Endodermal cell (in vitro differentiated cells): ENCODE data around the gene MMP21. TPM values are rescaled to one million over a fixed set of nuclear protein-coding genes. Genes with fewer than 3 reads are reported as not detected.
A peak's percentile ranks its signal among the peaks of the same experiment; 100 is the strongest.

Source experiments
- DNase-seq: peaks from one replicate; pipeline ENCODE4 v3.0.0-alpha.2; 2017
- H3K27ac ChIP-seq: 2 replicates; pipeline ENCODE4 v1.5.1; 2013; ENCODE audit warnings: mild to moderate bottlenecking, low read depth, low read length, moderate library complexity
- H3K27me3 ChIP-seq: 2 replicates; pipeline ENCODE4 v1.6.1; 2013; ENCODE audit warnings: mild to moderate bottlenecking, low read length, moderate library complexity; ENCODE audit not compliant: insufficient read depth, control insufficient read depth, poor library complexity, severe bottlenecking
- H3K36me3 ChIP-seq: 2 replicates; pipeline ENCODE4 v1.7.0; 2013; ENCODE audit warnings: mild to moderate bottlenecking, low read length, moderate library complexity; ENCODE audit not compliant: control insufficient read depth, insufficient read depth
- H3K4me1 ChIP-seq: one replicate; pipeline ENCODE4 v1.7.0; 2013; ENCODE audit warnings: low read length; ENCODE audit not compliant: control insufficient read depth, insufficient read depth
- H3K4me3 ChIP-seq: 2 replicates; pipeline ENCODE4 v1.5.1; 2013; ENCODE audit warnings: mild to moderate bottlenecking, low read length, moderate library complexity
- H3K9ac ChIP-seq: 2 replicates; pipeline ENCODE4 v1.6.1; 2013; ENCODE audit warnings: mild to moderate bottlenecking, low read length, moderate library complexity; ENCODE audit not compliant: poor library complexity, severe bottlenecking; ENCODE audit errors: extremely low read depth
- H3K9me3 ChIP-seq: 2 replicates; pipeline ENCODE4 v1.6.1; 2013; ENCODE audit warnings: mild to moderate bottlenecking, low read length, moderate library complexity; ENCODE audit not compliant: control insufficient read depth
- H3K27ac Mint-ChIP-seq: 2 replicates; pipeline ENCODE4 v1.8.0; 2020; ENCODE audit warnings: mixed read lengths
- H3K27me3 Mint-ChIP-seq: 2 replicates; pipeline ENCODE4 v1.8.0; 2021; ENCODE audit warnings: mild to moderate bottlenecking, mixed read lengths; ENCODE audit not compliant: insufficient read depth
- H3K36me3 Mint-ChIP-seq: 2 replicates; pipeline ENCODE4 v1.8.0; 2020; ENCODE audit warnings: low read depth, mixed read lengths
- H3K4me1 Mint-ChIP-seq: 2 replicates; pipeline ENCODE4 v1.8.0; 2020; ENCODE audit warnings: mixed read lengths
- H3K4me3 Mint-ChIP-seq: 2 replicates; pipeline ENCODE4 v1.8.0; 2020; ENCODE audit warnings: mild to moderate bottlenecking, moderate library complexity, mixed read lengths
- H3K9me3 Mint-ChIP-seq: 2 replicates; pipeline ENCODE4 v1.8.0; 2020; ENCODE audit warnings: mild to moderate bottlenecking, mixed read lengths
- WGBS, 2 experiments: methylation state at CpG; one replicate each; pipeline versions ENCODE4 v1.1.5 to v1.1.7; 2013; ENCODE audit warnings: missing lambda C conversion rate in 2 of 2, mixed read lengths in 1 of 2; ENCODE audit not compliant: insufficient coverage in 1 of 2, insufficient read length in 1 of 2; 5-methylcytosine and 5-hydroxymethylcytosine counted together
- long read RNA-seq, 4 experiments: library from polyadenylated mRNA in 2 of 4; library from RNA in 1 of 4; library from capped mRNA in 1 of 4; stranded (forward) in 3 of 4; unstranded in 1 of 4; transcript quantifications; one replicate each; pipeline ENCODE4 v2.0.0, GENCODE V29; 2020 to 2021; ENCODE audit warnings: inconsistent platforms in 1 of 4
- polyA plus RNA-seq, 2 experiments: library from polyadenylated mRNA; stranded (reverse); fragments of 50-300 nt; gene quantifications; one replicate each; pipeline ENCODE4 v1.2.3, GENCODE V29; 2013
- total RNA-seq, 2 donors: library from RNA; stranded (reverse); fragmentation: NEBNext Ultra II Directional in 1 of 2; extraction: Animal tissue kit (Norgen Biotek cat#: 25700) in 1 of 2; gene quantifications; 2 replicates in 1 of 2; 3 replicates in 1 of 2; pipeline ENCODE4 v1.2.1, GENCODE V29; 2021
- TF ChIP-seq, protein P1 (sequence below): fragments of 200-600 bp; sonication (generic); conservative IDR thresholded peaks from 2 replicates; pipeline ENCODE4 v1.5.0; 2021; ENCODE audit warnings: antibody characterized with exemption, mild to moderate bottlenecking

The MMP21 gene, protein sequence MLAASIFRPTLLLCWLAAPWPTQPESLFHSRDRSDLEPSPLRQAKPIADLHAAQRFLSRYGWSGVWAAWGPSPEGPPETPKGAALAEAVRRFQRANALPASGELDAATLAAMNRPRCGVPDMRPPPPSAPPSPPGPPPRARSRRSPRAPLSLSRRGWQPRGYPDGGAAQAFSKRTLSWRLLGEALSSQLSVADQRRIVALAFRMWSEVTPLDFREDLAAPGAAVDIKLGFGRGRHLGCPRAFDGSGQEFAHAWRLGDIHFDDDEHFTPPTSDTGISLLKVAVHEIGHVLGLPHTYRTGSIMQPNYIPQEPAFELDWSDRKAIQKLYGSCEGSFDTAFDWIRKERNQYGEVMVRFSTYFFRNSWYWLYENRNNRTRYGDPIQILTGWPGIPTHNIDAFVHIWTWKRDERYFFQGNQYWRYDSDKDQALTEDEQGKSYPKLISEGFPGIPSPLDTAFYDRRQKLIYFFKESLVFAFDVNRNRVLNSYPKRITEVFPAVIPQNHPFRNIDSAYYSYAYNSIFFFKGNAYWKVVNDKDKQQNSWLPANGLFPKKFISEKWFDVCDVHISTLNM
- not detected for total RNA-seq
- not detected for polyA plus RNA-seq (2013, experiment 1 of 2)
- not detected for polyA plus RNA-seq (2013, experiment 2 of 2)
- long read RNA-seq, experiment 1 = 0 reads
- long read RNA-seq, experiment 2 = 0 reads
- long read RNA-seq, experiment 3 = 0 reads
- long read RNA-seq, experiment 4 = 0 reads

DNA sequence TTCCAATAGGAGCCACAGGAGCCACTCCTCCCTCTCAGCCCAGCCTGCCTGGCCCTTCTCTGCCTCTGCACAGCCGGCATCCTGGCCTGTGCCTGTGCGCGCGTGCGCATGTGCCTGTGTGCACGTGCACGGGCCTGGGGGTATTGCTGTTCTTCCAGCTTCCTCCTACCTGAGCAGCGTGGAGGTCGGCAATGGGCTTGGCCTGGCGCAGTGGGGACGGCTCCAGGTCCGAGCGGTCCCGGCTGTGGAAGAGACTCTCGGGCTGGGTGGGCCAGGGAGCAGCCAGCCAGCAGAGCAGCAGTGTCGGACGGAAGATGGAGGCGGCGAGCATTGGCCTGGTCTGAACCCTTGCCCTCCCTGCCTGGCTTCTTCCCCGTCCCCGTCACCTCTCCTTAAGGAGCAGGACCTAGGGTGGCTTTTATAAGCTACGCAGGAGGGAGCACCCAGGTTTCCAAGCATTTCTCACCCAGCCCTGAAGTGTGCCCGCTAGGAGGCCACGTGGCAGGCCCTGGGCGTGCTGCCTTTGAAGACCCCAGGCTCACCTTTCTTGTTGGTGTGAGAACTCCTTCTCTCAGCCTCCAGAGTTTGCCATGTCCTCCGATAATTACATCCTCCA, at the start of gene MMP21:
MMP21 (minus strand) TSS at position 331 of the 616 bp plus-strand sequence; CDS start at position 331, 0 bp downstream.
- no peaks in the 10 kb centered on the region for H3K4me1 ChIP-seq
- H3K27ac ChIP-seq = no peak within 1 kb of the TSS
- H3K36me3 ChIP-seq = no peaks in the 10 kb centered on the region
- H3K9ac ChIP-seq = no peak within 1 kb of the TSS
- H3K9me3 ChIP-seq = peaks cover 8% of the 10 kb centered on the region
- H3K27me3 ChIP-seq = no peaks in the 10 kb centered on the region
- TF ChIP-seq, protein P1, sequence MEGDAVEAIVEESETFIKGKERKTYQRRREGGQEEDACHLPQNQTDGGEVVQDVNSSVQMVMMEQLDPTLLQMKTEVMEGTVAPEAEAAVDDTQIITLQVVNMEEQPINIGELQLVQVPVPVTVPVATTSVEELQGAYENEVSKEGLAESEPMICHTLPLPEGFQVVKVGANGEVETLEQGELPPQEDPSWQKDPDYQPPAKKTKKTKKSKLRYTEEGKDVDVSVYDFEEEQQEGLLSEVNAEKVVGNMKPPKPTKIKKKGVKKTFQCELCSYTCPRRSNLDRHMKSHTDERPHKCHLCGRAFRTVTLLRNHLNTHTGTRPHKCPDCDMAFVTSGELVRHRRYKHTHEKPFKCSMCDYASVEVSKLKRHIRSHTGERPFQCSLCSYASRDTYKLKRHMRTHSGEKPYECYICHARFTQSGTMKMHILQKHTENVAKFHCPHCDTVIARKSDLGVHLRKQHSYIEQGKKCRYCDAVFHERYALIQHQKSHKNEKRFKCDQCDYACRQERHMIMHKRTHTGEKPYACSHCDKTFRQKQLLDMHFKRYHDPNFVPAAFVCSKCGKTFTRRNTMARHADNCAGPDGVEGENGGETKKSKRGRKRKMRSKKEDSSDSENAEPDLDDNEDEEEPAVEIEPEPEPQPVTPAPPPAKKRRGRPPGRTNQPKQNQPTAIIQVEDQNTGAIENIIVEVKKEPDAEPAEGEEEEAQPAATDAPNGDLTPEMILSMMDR = no peak
- Mint-ChIP-seq H3K36me3 (no peaks in the 10 kb centered on the region), H3K9me3 (peaks cover 8% of the 10 kb centered on the region), H3K4me1 (no peaks in the 10 kb centered on the region), H3K4me3 (no peak within 1 kb of the TSS), H3K27me3 (peaks cover 3% of the 10 kb centered on the region), H3K27ac (no peak within 1 kb of the TSS)
- DNase-seq = peak; percentile 45
- no peak within 1 kb of the TSS for H3K4me3 ChIP-seq
- WGBS, 2 experiments = 95 to 100% methylated on average over 5 to 26 of the region's 26 CpGs

DNA sequence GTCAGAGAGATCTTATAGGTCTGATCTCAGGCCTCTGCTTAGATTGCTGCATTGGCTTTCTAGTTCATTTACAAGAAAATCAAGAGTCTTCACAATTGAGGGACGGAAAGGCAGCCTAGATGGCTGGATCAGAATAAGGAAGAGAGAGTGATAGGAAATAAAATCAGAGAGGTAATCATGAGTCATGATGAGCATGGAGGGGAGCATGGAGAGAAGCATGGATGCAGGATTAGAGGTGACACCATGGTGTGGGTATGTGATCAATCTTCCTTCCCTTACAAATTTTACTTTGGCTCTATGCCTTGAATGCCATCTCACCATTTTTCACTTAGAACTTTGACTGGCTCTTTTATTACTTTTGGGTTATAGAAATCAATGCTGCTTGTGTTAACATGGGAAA, 49.1 kb upstream of the MMP21 start:
- peaks cover 37% of the 10 kb centered on the region for H3K4me1 Mint-ChIP-seq
- H3K27me3 Mint-ChIP-seq = no peaks in the 10 kb centered on the region
- DNase-seq = peak; percentile 15
- H3K36me3 Mint-ChIP-seq = peaks cover 31% of the 10 kb centered on the region
- no peaks in the 10 kb centered on the region for H3K9me3 Mint-ChIP-seq
- 86 to 88% methylated on average over 1 of the region's 1 CpG for WGBS, 2 experiments
- H3K9me3 ChIP-seq = no peaks in the 10 kb centered on the region
- no peaks in the 10 kb centered on the region for H3K27me3 ChIP-seq
- TF ChIP-seq, protein P1 = no peak
- no peak overlapping the region for H3K27ac Mint-ChIP-seq
- H3K4me3 ChIP-seq = peak overlapping the region; percentile 97
- peaks cover 42% of the 10 kb centered on the region for H3K36me3 ChIP-seq
- H3K27ac ChIP-seq = no peak overlapping the region
- no peaks in the 10 kb centered on the region for H3K4me1 ChIP-seq
- no peak overlapping the region for H3K4me3 Mint-ChIP-seq
- peak overlapping the region; percentile 79 for H3K9ac ChIP-seq

DNA sequence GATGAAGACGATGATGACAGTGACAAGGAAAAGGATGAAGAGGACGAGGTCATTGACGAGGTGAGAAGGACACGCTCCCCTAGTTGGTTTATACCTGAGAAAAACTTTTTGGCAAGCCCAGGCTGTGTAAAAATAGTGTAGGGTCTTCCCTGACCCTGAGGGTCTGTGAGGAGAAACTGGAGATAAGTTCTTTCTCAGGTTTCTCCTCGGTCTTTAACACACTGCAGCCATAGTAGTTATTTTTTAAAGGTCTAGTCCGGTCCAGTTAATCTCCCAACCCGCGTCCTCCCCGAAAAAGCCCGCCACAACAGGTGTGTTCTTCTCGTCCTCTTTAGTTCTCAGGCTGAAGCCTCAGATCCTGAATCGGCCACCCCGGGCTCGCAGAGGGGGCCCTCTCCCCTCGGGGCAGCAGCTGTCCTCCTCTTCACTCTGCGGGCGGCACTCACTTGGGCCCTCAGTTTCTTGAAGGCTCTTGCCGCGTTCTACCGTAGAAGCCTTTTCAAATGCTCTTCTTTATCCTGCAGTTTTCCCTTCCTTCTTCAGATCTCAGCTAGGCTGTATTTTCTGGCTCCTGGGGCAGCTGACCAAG, 48.1 kb upstream of the MMP21 start:
- peak overlapping the region; percentile 95 for H3K27ac ChIP-seq
- H3K27me3 Mint-ChIP-seq = no peaks in the 10 kb centered on the region
- no peaks in the 10 kb centered on the region for H3K9me3 Mint-ChIP-seq
- H3K36me3 Mint-ChIP-seq = peaks cover 21% of the 10 kb centered on the region
- WGBS, 2 experiments = 0% methylated on average over 13 to 20 of the region's 20 CpGs
- H3K27me3 ChIP-seq = no peaks in the 10 kb centered on the region
- H3K27ac Mint-ChIP-seq = no peak overlapping the region
- peak overlapping the region; percentile 97 for H3K4me3 ChIP-seq
- H3K4me3 Mint-ChIP-seq = no peak overlapping the region
- DNase-seq = no peak
- H3K36me3 ChIP-seq = peaks cover 33% of the 10 kb centered on the region
- TF ChIP-seq, protein P1 = no peak
- H3K4me1 Mint-ChIP-seq = peaks cover 37% of the 10 kb centered on the region
- no peaks in the 10 kb centered on the region for H3K9me3 ChIP-seq
- H3K4me1 ChIP-seq = no peaks in the 10 kb centered on the region
- peak overlapping the region; percentile 79 for H3K9ac ChIP-seq
